ENCODE data around the gene SNX8. TPM values are rescaled to one million over a fixed set of nuclear protein-coding genes. Genes with fewer than 3 reads are reported as not detected.

The SNX8 gene
- total and polyA plus RNA-seq, 2 experiments from 2014 or later: 6.3 to 12.8 TPM

DNA sequence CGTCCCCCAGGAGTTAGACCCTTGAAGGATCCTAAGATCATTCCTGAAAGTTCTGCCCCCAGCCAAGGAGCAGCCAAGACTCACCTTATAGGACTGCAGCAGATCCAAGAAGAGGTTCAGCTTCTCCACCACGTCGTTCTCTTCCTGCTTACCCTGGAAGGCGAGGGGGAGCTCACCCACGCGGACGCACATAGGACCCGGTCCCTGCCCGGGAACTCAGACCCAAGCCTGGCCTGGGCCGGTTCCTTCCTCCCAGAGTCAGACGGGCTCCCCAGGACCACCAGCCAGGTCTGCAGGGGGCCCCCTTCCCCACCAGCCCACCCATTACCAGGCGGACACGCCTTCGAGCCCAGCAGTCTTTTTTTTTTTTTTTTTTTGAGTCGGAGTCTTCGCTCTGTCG, 56.6 kb downstream of the SNX8 start:
- Histone ChIP-seq H3K36me3 (no peaks in the 10 kb centered on the region), H3K27me3 (no peaks in the 10 kb centered on the region), H3K4me3 (no peak overlapping the region), H3K4me1 (ENCODE audit: low read depth) (no peaks in the 10 kb centered on the region), H3K27ac (no peak overlapping the region), H3K9me3 (ENCODE audit: low read depth) (no peaks in the 10 kb centered on the region)
- TF ChIP-seq, protein P1, sequence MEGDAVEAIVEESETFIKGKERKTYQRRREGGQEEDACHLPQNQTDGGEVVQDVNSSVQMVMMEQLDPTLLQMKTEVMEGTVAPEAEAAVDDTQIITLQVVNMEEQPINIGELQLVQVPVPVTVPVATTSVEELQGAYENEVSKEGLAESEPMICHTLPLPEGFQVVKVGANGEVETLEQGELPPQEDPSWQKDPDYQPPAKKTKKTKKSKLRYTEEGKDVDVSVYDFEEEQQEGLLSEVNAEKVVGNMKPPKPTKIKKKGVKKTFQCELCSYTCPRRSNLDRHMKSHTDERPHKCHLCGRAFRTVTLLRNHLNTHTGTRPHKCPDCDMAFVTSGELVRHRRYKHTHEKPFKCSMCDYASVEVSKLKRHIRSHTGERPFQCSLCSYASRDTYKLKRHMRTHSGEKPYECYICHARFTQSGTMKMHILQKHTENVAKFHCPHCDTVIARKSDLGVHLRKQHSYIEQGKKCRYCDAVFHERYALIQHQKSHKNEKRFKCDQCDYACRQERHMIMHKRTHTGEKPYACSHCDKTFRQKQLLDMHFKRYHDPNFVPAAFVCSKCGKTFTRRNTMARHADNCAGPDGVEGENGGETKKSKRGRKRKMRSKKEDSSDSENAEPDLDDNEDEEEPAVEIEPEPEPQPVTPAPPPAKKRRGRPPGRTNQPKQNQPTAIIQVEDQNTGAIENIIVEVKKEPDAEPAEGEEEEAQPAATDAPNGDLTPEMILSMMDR (IDR thresholded peaks at IDR 0.05; ENCODE audit: low read depth, low read length): no peak
- DNase-seq (ENCODE audit: low read depth in 1 of 2, low spot score in 1 of 2): no peak

DNA sequence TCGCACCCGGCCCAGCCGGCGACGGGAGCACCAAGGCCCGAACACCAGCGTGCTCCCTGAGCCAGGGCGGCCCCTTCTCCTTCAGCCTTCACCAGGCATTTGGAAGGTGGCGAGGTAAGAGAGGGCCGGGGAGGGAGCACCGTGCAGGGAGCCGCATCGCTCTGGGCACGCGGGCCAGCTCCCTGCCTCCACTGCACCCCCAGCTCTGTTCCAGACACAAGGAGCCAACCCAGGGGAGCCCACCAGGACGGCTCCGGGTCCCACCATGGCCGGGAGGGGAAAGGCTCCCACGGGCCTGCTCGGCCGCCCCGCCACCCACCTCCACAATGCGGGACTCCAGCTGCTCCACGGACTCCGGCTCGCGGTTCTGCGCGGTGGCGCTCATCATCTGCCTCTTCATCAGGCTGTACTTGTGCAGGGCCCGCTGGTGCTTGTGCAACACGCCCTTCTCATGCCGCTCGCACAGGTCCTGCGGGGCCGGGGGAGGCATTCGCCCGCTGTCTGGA, 57.1 kb downstream of the SNX8 start:
- DNase-seq (ENCODE audit: low read depth in 1 of 2, low spot score in 1 of 2): no peak
- H3K36me3 ChIP-seq: no peaks in the 10 kb centered on the region
- no peaks in the 10 kb centered on the region for H3K4me1 ChIP-seq (ENCODE audit: low read depth)
- TF ChIP-seq, protein P1 (IDR thresholded peaks at IDR 0.05; ENCODE audit: low read depth, low read length): no peak
- H3K27ac ChIP-seq: no peak overlapping the region
- no peaks in the 10 kb centered on the region for H3K27me3 ChIP-seq
- H3K9me3 ChIP-seq (ENCODE audit: low read depth): no peaks in the 10 kb centered on the region
- no peak overlapping the region for H3K4me3 ChIP-seq

DNA sequence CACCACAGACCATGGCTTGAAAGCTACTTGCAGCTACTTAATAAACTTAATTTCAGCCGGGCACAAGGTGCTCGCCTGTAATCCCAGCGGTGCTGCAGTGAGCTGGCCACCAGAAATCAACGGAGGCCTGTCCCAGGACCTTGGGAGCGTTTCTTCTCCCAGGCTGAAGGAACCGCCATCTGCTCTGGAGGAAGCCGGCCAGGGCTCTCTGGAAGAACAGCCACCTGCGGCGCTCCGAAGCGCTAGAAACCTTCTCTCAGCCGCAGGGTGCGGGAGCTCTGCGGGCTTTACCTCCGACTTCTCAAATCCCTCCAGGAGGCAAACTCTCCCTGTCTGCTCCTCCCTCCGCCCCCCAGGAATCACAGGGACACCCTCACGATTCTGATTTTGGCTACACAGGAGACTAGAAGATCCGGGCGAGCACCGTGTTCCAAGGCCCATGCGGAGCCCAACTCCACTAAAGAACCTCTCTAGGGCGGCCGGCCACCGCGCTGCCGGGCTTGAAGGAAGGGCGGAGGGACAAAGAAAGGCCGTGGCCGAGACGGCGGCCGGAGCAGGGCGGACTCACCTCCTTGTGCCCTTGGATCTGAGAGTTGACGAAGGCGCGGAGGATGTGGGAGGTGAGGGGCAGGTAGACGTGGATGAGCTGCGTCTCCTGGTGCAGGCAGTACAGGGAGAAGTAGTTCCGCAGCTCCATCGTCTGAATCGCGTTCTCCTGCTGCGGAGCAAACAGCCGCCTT, 57.8 kb downstream of the SNX8 start:
- Histone ChIP-seq H3K27me3 (no peaks in the 10 kb centered on the region), H3K27ac (no peak overlapping the region), H3K36me3 (no peaks in the 10 kb centered on the region), H3K4me1 (ENCODE audit: low read depth) (no peaks in the 10 kb centered on the region), H3K9me3 (ENCODE audit: low read depth) (no peaks in the 10 kb centered on the region), H3K4me3 (no peak overlapping the region)
- no peak for DNase-seq (ENCODE audit: low read depth in 1 of 2, low spot score in 1 of 2)
- TF ChIP-seq, protein P1 (IDR thresholded peaks at IDR 0.05; ENCODE audit: low read depth, low read length): no peak

DNA sequence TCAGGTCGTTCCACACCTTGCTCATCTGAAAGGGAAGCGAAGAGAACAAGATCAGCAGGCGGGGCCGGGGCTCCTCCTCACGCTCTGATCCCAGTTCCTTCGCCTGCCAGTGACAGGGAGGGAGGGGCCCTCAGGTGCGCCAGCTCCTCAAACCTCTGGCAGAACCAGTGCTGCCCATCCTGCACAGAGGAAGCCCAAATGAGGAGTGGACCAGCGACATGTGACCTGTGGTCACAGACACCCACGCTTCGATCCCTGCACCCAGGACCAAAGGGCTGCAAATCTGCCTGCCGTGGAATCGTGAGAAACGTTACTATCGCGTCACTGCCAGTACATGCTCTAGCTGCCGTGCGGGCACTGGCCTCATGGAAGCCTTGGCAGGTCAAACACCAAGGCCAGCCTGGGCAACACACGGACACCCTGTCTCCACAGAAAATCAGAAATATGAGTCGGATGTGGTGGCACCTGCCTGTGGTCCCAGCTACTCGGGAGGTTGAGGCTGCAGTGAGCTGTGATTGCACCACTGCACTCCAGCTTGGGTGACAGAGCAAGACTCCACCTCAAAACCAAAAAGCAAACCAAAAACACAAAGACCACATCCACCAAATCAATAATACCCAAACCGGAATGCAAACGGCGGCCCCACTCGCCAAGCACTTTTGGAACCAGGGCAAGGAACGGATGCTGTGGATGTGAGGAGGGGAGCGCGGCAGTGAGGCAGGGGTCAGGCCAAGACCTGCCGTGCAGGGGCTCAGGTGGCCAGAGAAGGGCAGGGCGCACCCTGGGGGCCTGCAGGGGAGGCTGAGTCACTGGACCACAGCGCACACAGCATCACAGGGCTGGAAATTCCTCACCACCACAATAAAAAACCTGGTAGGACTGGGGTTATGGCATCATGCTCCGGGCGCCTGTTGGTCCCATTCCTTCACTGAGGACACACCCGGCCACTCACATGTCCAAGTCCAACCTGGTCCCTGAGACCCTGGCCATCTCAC, 58.8 kb downstream of the SNX8 start:
- DNase-seq (ENCODE audit: low read depth in 1 of 2, low spot score in 1 of 2): no peak
- no peaks in the 10 kb centered on the region for H3K36me3 ChIP-seq
- H3K27ac ChIP-seq: no peak overlapping the region
- H3K4me1 ChIP-seq (ENCODE audit: low read depth): no peaks in the 10 kb centered on the region
- TF ChIP-seq, protein P1 (IDR thresholded peaks at IDR 0.05; ENCODE audit: low read depth, low read length): no peak
- H3K9me3 ChIP-seq (ENCODE audit: low read depth): no peaks in the 10 kb centered on the region
- H3K27me3 ChIP-seq: no peaks in the 10 kb centered on the region
- H3K4me3 ChIP-seq: no peak overlapping the region

DNA sequence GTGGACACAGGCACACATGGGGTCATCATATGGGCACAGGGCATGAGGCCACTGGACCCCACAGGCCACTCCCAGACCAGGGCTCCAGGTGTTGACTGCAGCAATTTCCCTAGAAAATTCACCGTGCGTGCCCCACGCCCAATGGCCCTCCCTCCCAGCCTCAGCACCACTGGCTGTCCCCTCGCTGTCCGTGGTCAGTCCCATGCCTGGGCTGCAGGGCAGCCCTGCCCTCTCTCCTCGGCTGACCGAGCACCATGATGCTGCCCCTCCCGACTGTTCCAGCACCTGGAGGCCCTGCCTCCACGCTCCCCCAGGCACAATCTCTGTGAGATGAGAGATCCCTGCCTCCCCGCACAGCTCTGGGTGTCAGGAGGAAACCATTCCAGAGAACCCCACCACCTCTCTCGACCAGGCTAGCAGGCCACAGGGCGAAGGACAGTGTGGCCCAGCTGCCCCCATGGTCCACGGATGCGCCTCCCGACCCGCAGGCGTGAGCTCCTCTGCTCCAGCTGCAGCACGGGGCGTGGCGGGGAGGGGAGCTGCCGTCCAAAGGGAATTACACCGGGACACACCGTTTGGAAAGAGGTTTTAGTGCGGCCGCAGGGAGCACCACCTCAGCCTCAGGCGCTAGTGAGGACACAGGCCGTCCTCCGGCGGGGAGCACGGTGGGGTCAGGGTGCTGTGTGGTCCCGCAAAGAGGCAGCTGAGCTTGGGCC, 59.7 kb downstream of the SNX8 start:
- no peak overlapping the region for H3K4me3 ChIP-seq
- no peak overlapping the region for H3K27ac ChIP-seq
- H3K27me3 ChIP-seq: no peaks in the 10 kb centered on the region
- H3K9me3 ChIP-seq (ENCODE audit: low read depth): no peaks in the 10 kb centered on the region
- TF ChIP-seq, protein P1 (IDR thresholded peaks at IDR 0.05; ENCODE audit: low read depth, low read length): no peak
- H3K36me3 ChIP-seq: no peaks in the 10 kb centered on the region
- H3K4me1 ChIP-seq (ENCODE audit: low read depth): no peaks in the 10 kb centered on the region
- no peak for DNase-seq (ENCODE audit: low read depth in 1 of 2, low spot score in 1 of 2)

Data from cardiac muscle cell (in vitro differentiated cells and primary cell).